Transverse colon (tissue), 4 donors: Measurements from ENCODE around the gene AUH.

Source experiments
- CTCF ChIP-seq, 5 experiments: fragments of 200-600 bp in 3 of 5; fragments of 450-650 bp in 2 of 5; sonication (generic) in 3 of 5; IDR thresholded peaks; 1 replicate in 2 of 5; 2 replicates in 3 of 5; pipeline ENCODE4 v1.5.1; 2016 to 2017; ENCODE audit warnings: antibody characterized with exemption in 5 of 5, inconsistent platforms in 3 of 5, mild to moderate bottlenecking in 2 of 5, moderate library complexity in 1 of 5
- EP300 ChIP-seq: sonication (generic); formaldehyde crosslinking; IDR thresholded peaks from one replicate; pipeline ENCODE4 v1.6.1; 2017; ENCODE audit warnings: antibody characterized with exemption, low read depth
- POLR2AphosphoS5 ChIP-seq, 3 donors: sonication (generic); formaldehyde crosslinking; IDR thresholded peaks; one replicate each; pipeline ENCODE4 v1.6.1; 2016; ENCODE audit warnings: antibody characterized with exemption in 3 of 3

DNA sequence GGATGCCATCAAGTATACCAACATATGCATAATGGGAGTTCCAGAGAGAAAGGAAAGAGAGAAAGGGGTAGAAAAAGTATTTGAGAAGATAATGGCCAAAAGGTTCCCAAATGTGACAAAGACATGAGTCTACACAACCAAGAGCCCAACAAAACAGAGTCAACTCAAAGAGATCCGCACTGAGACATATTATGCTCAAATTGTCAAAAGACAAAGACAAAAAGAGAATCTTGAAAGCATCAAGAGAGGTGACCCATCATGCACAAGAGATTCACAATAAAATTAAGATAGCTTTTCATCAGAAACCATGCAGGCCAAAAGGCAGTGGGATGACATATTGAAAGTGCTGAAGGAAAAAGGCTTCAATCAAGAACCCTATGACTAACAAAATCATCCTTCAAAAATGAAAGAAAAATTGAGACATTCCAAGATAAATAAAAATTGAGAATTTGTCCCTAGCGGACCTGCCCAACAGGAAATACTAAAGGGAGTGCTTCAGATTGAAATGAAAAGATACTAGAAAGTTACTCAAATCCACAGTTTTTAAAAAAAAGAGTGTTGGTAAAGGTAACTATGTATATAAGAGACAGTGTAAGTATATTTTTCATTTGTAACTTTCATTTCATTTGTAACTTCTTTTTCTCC is 160.9 kb downstream of the AUH start:
- no peak for TF ChIP-seq EP300
- TF ChIP-seq CTCF (IDR thresholded peaks at IDR 0.05) = no peak
- no peak for TF ChIP-seq POLR2AphosphoS5 (IDR thresholded peaks at IDR 0.05)
